GM12878 (cell line): ENCODE results near the gene MCTP2. TPM values are rescaled to one million over a fixed set of nuclear protein-coding genes. Genes with fewer than 3 reads are reported as not detected.

ENCODE experiments used
- ATAC-seq: fragments of 200-7000 bp; cut with Tn5 transposase; 3 replicates; pipeline ENCODE4 v1.9.1; 2020; ENCODE audit warnings: mild to moderate bottlenecking, moderate library complexity
- BruUV-seq: library from RNA; stranded (reverse); fragments of 400-500 nt; replicated peaks from 2 replicates; lab custom pipeline; 2021; lab: Mats Ljungman, UMichigan
- CTCF ChIA-PET: fragments of 300-600 bp; sonication (Branson Sonifier 250); formaldehyde crosslinking; extraction: SDS; loops from one replicate; lab custom pipeline; 2021; ENCODE audit warnings: inconsistent platforms; lab: Yijun Ruan, JAX
- POLR2A ChIA-PET: fragments of 350-600 bp; formaldehyde crosslinking; extraction: SDS; loops from one replicate; lab custom pipeline; 2021; ENCODE audit warnings: inconsistent platforms; lab: Charles Lee
- RAD21 ChIA-PET: fragments of 300-600 bp; sonication (Branson Sonifier 250); formaldehyde crosslinking; loops from one replicate; lab custom pipeline; 2023; ENCODE audit warnings: antibody characterized with exemption; ENCODE audit not compliant: unreplicated experiment; lab: Charles Lee
- SMC1A ChIA-PET: fragments of 300-600 bp; sonication (Branson Sonifier 250); formaldehyde crosslinking; loops from one replicate; lab custom pipeline; 2023; ENCODE audit not compliant: unreplicated experiment, uncharacterized antibody; lab: Charles Lee
- DNase-seq: peaks from one replicate; pipeline ENCODE4 v3.0.0-alpha.2; 2011; ENCODE audit warnings: low read depth, low spot score
- FAIRE-seq: peaks from 3 replicates; lab custom pipeline; 2011; peaks lifted over from hg19 to GRCh38; lab: Jason Lieb, UNC
- H2AFZ ChIP-seq: 2 replicates; pipeline ENCODE4 v1.6.0; 2011; ENCODE audit warnings: low read depth, low read length, control low read depth; ENCODE audit not compliant: control insufficient read depth
- H3K27ac ChIP-seq: 2 replicates; pipeline ENCODE4 v1.5.1; 2011; ENCODE audit warnings: control low read depth; ENCODE audit not compliant: control insufficient read depth, insufficient read depth
- H3K27me3 ChIP-seq, 2 experiments: replicated peaks in 1 of 2; 2 replicates each; pipeline versions ENCODE4 v1.6.0 to v1.6.1; 2011; ENCODE audit warnings: low read length in 1 of 2; ENCODE audit not compliant: control insufficient read depth in 2 of 2, insufficient read depth in 2 of 2
- H3K36me3 ChIP-seq, 2 experiments: 2 replicates each; pipeline ENCODE4 v1.5.1; 2011; ENCODE audit warnings: low read length in 1 of 2; ENCODE audit not compliant: control insufficient read depth in 2 of 2, insufficient read depth in 2 of 2
- H3K4me1 ChIP-seq: 2 replicates; pipeline ENCODE4 v1.6.1; 2011; ENCODE audit warnings: mild to moderate bottlenecking, low read length, moderate library complexity, mixed read lengths; ENCODE audit not compliant: control insufficient read depth, insufficient read depth
- H3K4me2 ChIP-seq: 2 replicates; pipeline ENCODE4 v1.6.0; 2011; ENCODE audit warnings: control low read depth; ENCODE audit not compliant: control insufficient read depth, insufficient read depth
- H3K4me3 ChIP-seq: fragments of 200-600 bp; sonication (generic); 2 replicates; pipeline ENCODE4 v1.5.1; 2016
- H3K79me2 ChIP-seq: 2 replicates; pipeline ENCODE4 v1.6.0; 2011; ENCODE audit warnings: low read length; ENCODE audit not compliant: control insufficient read depth, insufficient read depth
- H3K9ac ChIP-seq: 2 replicates; pipeline ENCODE4 v1.8.0; 2011; ENCODE audit warnings: low read length, control low read depth, mixed read lengths; ENCODE audit not compliant: control insufficient read depth, insufficient read depth
- H3K9me3 ChIP-seq: replicated peaks from 3 replicates; pipeline ENCODE4 v1.5.1; 2011; ENCODE audit warnings: mild to moderate bottlenecking, low read length; ENCODE audit not compliant: control insufficient read depth, insufficient read depth
- H4K20me1 ChIP-seq: 2 replicates; pipeline ENCODE4 v1.6.0; 2011; ENCODE audit not compliant: control insufficient read depth, insufficient read depth
- ATF7 ChIP-seq: fragments of 450-650 bp; IDR thresholded peaks from 2 replicates; pipeline ENCODE4 v1.6.1; 2016; ENCODE audit warnings: low read depth, mild to moderate bottlenecking
- BCL3 ChIP-seq: IDR thresholded peaks from 2 replicates; pipeline ENCODE4 v1.6.1; 2011; ENCODE audit warnings: borderline replicate concordance, low read depth, mild to moderate bottlenecking, moderate library complexity, low read length; ENCODE audit not compliant: insufficient read depth, poor library complexity, severe bottlenecking
- BCLAF1 ChIP-seq: fragments of 450-650 bp; IDR thresholded peaks from 2 replicates; pipeline ENCODE4 v1.6.1; 2017; ENCODE audit warnings: antibody characterized with exemption, mild to moderate bottlenecking, moderate library complexity
- ETV6 ChIP-seq, 2 experiments: fragments of 450-650 bp in 1 of 2; IDR thresholded peaks in 1 of 2; conservative IDR thresholded peaks in 1 of 2; 2 replicates each; pipeline ENCODE4 v1.6.1; 2014; ENCODE audit warnings: antibody characterized with exemption in 1 of 2, borderline replicate concordance in 1 of 2, low read depth in 1 of 2, mild to moderate bottlenecking in 1 of 2, moderate library complexity in 1 of 2
- FOS ChIP-seq: IDR thresholded peaks from 3 replicates; pipeline ENCODE4 v1.6.1; 2011; ENCODE audit warnings: borderline replicate concordance; ENCODE audit not compliant: insufficient read length; ENCODE audit errors: extremely low read depth
- IRF4 ChIP-seq: IDR thresholded peaks from 2 replicates; pipeline ENCODE4 v1.6.1; 2011; ENCODE audit warnings: low read depth, low read length
- IRF5 ChIP-seq: fragments of 450-650 bp; IDR thresholded peaks from 2 replicates; pipeline ENCODE4 v1.6.1; 2017; ENCODE audit warnings: borderline replicate concordance
- MTA2 ChIP-seq: fragments of 450-650 bp; IDR thresholded peaks from 2 replicates; pipeline ENCODE4 v1.6.1; 2016; ENCODE audit warnings: low read depth, mild to moderate bottlenecking, moderate library complexity
- MTA3 ChIP-seq: IDR thresholded peaks from 2 replicates; pipeline ENCODE4 v1.6.1; 2012; ENCODE audit warnings: low read length, inconsistent platforms, borderline replicate concordance
- MYB ChIP-seq: fragments of 150-350 bp; IDR thresholded peaks from 2 replicates; pipeline ENCODE4 v1.6.1; 2014; ENCODE audit warnings: mild to moderate bottlenecking, low read depth, low read length, borderline replicate concordance
- PAX5 ChIP-seq: IDR thresholded peaks from 2 replicates; pipeline ENCODE4 v1.6.1; 2011; ENCODE audit warnings: low read depth, low read length, borderline replicate concordance
- POLR2AphosphoS5 ChIP-seq: IDR thresholded peaks from 2 replicates; pipeline ENCODE4 v1.6.1; 2011; ENCODE audit warnings: mild to moderate bottlenecking, low read length, inconsistent platforms
- RELB ChIP-seq: fragments of 450-650 bp; IDR thresholded peaks from 2 replicates; pipeline ENCODE4 v1.6.1; 2017; ENCODE audit warnings: low read depth, mild to moderate bottlenecking, moderate library complexity
- SPI1 ChIP-seq: IDR thresholded peaks from 2 replicates; pipeline ENCODE4 v1.6.1; 2011; ENCODE audit warnings: low read depth, mild to moderate bottlenecking, low read length, moderate library complexity, borderline replicate concordance; ENCODE audit not compliant: insufficient read depth
- TARDBP ChIP-seq: IDR thresholded peaks from 2 replicates; pipeline ENCODE4 v1.6.1; 2016; ENCODE audit warnings: borderline replicate concordance
- TBL1XR1 ChIP-seq: IDR thresholded peaks from 2 replicates; pipeline ENCODE4 v1.6.1; 2012; ENCODE audit warnings: low read depth, low read length, improper control_type of control experiment
- TCF7 ChIP-seq: IDR thresholded peaks from 2 replicates; pipeline ENCODE4 v1.6.1; 2014; ENCODE audit warnings: antibody characterized with exemption, borderline replicate concordance
- WGBS: methylation state at CpG from one replicate; pipeline ENCODE4 v1.1.6; 2016; ENCODE audit warnings: low lambda C conversion rate; ENCODE audit not compliant: insufficient replicate concordance, insufficient coverage; ENCODE audit errors: missing lambda C conversion rate; 5-methylcytosine and 5-hydroxymethylcytosine counted together
- in situ Hi-C: fragments of 300-500 bp; cut with MboI; formaldehyde crosslinking; loops from 9 replicates; pipeline ENCODE4 v1.14.3; 2018; ENCODE audit warnings: mixed read lengths
- intact Hi-C: fragments of 100-400 bp; cut with micrococcal nuclease; formaldehyde crosslinking; loops from one replicate; pipeline ENCODE4 v1.14.2; 2022; ENCODE audit not compliant: unreplicated experiment
- polyA plus RNA-seq, 11 experiments: library from polyadenylated mRNA; depleted of rRNA in 4 of 11; unstranded in 6 of 11; stranded (reverse) in 5 of 11; fragments of >200 nt; fragmentation: Nextera tagmentation in 4 of 11; fragmentation: Illumina TruSeq in 1 of 11; extraction: Ambion mirVana in 4 of 11; extraction: Trizol in 1 of 11; gene quantifications; 1 replicate in 1 of 11; 2 replicates in 10 of 11; pipeline versions ENCODE4 v1.2.1 to v1.2.3, GENCODE V29; 2011 to 2016; ENCODE audit warnings: inconsistent platforms in 2 of 11, missing spikeins in 2 of 11, low read depth in 1 of 11
- total RNA-seq, 4 experiments: library from RNA; depleted of rRNA in 3 of 4; stranded (reverse); fragments of >200 nt in 3 of 4; fragmentation: Illumina TruSeq in 1 of 4; extraction: Trizol in 1 of 4; gene quantifications; 2 replicates each; pipeline versions ENCODE4 v1.2.1 to v1.2.3, GENCODE V29; 2013 to 2021

MCTP2 gene
- total and polyA plus RNA-seq, 10 of the 15 experiments (the other 5 are each of a cell fraction or from before 2014, with no cell fraction given), result 0.24 to 48.5 (median 0.88) TPM

- Histone ChIP-seq H4K20me1 (no peaks in the 10 kb centered on the region), H2AFZ (no peak overlapping the region), H3K4me1 (no peaks in the 10 kb centered on the region), H3K27me3 (no peaks in the 10 kb centered on the region), H3K4me2 (no peak overlapping the region), H3K27ac (no peak overlapping the region), H3K36me3 (no peaks in the 10 kb centered on the region; a peak in 1 of 4 replicates), H3K9me3 (no peaks in the 10 kb centered on the region), H3K9ac (no peak overlapping the region), H3K4me3 (no peak overlapping the region), H3K79me2 (no peaks in the 10 kb centered on the region)
- DNase-seq, result no peak
- ChIA-PET SMC1A (interaction anchor here (2.0 to 2.9 kb wide), 3 partner anchors 8 to 153 kb away, joined by 8 to 18 read pairs (median 13); no protein-coding TSS in a partner anchor), POLR2A (no interaction called here), CTCF (no interaction called here), RAD21 (interaction anchor here (1.5 to 1.8 kb wide), 2 partner anchors 30 to 84 kb away, joined by 3 read pairs; no protein-coding TSS in a partner anchor)
- intact Hi-C loops, result no loop called here
- in situ Hi-C loops, result loop anchor here (25.0 kb wide), 1 partner anchor 1280 kb away; no protein-coding TSS in a partner anchor
- FAIRE-seq, result no peak
- no TSS peak for BruUV-seq
- WGBS, result 30% methylated on average over 5 of the region's 5 CpGs
- ATAC-seq, result no peak
- TF ChIP-seq MTA2, result no peak
- TF ChIP-seq SPI1, result no peak
- TF ChIP-seq TBL1XR1, result no peak
- TF ChIP-seq ETV6 (conservative IDR thresholded peaks at IDR 0.05 in 1 of 2, IDR thresholded peaks at IDR 0.05 in 1 of 2; ENCODE audit: borderline replicate concordance in 1 of 2, low read depth in 1 of 2), result no peak
- no peak for TF ChIP-seq MTA3
- no peak for TF ChIP-seq BCLAF1
- TF ChIP-seq TCF7, result no peak
- TF ChIP-seq RELB, result no peak
- TF ChIP-seq IRF5, result no peak
- TF ChIP-seq TARDBP, result no peak
- TF ChIP-seq FOS, result no peak
- no peak for TF ChIP-seq MYB
- TF ChIP-seq BCL3, result no peak
- TF ChIP-seq PAX5, result no peak
- TF ChIP-seq POLR2AphosphoS5, result no peak
- no peak for TF ChIP-seq ATF7
- no peak for TF ChIP-seq IRF4
Measured at GRCh38 chr15:94317211-94317610, 85.8 kb downstream of the MCTP2 start.
